IMR-90 (cell line): ENCODE results near the gene SH2D6. TPM values are rescaled to one million over a fixed set of nuclear protein-coding genes. Genes with fewer than 3 reads are reported as not detected.
A peak's percentile ranks its signal among the peaks of the same experiment; 100 is the strongest.

ENCODE experiments used
- ATAC-seq: fragments of 200-7000 bp; cut with Tn5 transposase; 2 replicates; pipeline ENCODE4 v1.9.1; 2020; ENCODE audit warnings: low read depth, mild to moderate bottlenecking, moderate library complexity
- BruUV-seq: library from RNA; stranded (reverse); fragments of 400-500 nt; replicated peaks from 2 replicates; lab custom pipeline; 2021; lab: Mats Ljungman, UMichigan
- CTCF ChIA-PET: fragments of 300-600 bp; formaldehyde crosslinking; extraction: SDS; loops from one replicate; lab custom pipeline; 2021; ENCODE audit warnings: antibody characterized with exemption; lab: Yijun Ruan, JAX
- POLR2A ChIA-PET: fragments of 300-600 bp; sonication (Branson Sonifier 250); formaldehyde crosslinking; loops from one replicate; lab custom pipeline; 2022; ENCODE audit warnings: antibody characterized with exemption; ENCODE audit not compliant: unreplicated experiment; lab: Charles Lee
- DNase-seq: peaks from one replicate; pipeline ENCODE4 v3.0.0; 2013
- H2AFZ ChIP-seq: replicated peaks from 2 replicates; pipeline ENCODE3; 2013; ENCODE audit warnings: low read length, mild to moderate bottlenecking; ENCODE audit not compliant: poor library complexity
- H2AK5ac ChIP-seq: 2 replicates; pipeline ENCODE4 v1.6.1; 2013; ENCODE audit warnings: low read depth, low read length, inconsistent platforms
- H2AK9ac ChIP-seq: replicated peaks from 2 replicates; pipeline ENCODE3; 2013; ENCODE audit warnings: mild to moderate bottlenecking, low read depth, low read length, moderate library complexity; ENCODE audit not compliant: poor library complexity
- H2BK120ac ChIP-seq: 2 replicates; pipeline ENCODE4 v1.6.1; 2013; ENCODE audit warnings: low read depth, low read length, inconsistent platforms
- H2BK15ac ChIP-seq: 3 replicates; pipeline ENCODE4 v1.6.1; 2013; ENCODE audit warnings: low read depth, low read length, inconsistent platforms
- H2BK20ac ChIP-seq: 2 replicates; pipeline ENCODE4 v1.6.1; 2013; ENCODE audit warnings: low read depth, mild to moderate bottlenecking, inconsistent platforms, low read length, moderate library complexity
- H2BK5ac ChIP-seq: 2 replicates; pipeline ENCODE4 v1.6.1; 2013; ENCODE audit warnings: mild to moderate bottlenecking, low read depth, low read length, inconsistent platforms; ENCODE audit not compliant: poor library complexity, severe bottlenecking
- H3K14ac ChIP-seq: replicated peaks from 2 replicates; pipeline ENCODE4 v1.6.1; 2013; ENCODE audit warnings: low read depth, low read length, inconsistent platforms
- H3K18ac ChIP-seq: 2 replicates; pipeline ENCODE4 v1.6.1; 2013; ENCODE audit warnings: low read depth, low read length, control low read depth
- H3K23ac ChIP-seq: 2 replicates; pipeline ENCODE4 v1.6.1; 2013; ENCODE audit warnings: low read depth, low read length, inconsistent platforms
- H3K27ac ChIP-seq: 2 replicates; pipeline ENCODE4 v1.5.1; 2013; ENCODE audit warnings: mild to moderate bottlenecking, control low read depth, low read length; ENCODE audit not compliant: insufficient read depth
- H3K27me3 ChIP-seq: 2 replicates; pipeline ENCODE4 v1.6.1; 2013; ENCODE audit warnings: low read length; ENCODE audit not compliant: control insufficient read depth, insufficient read depth
- H3K36me3 ChIP-seq: 2 replicates; pipeline ENCODE4 v1.6.1; 2013; ENCODE audit warnings: low read length, mixed read lengths; ENCODE audit not compliant: control insufficient read depth, insufficient read depth
- H3K4ac ChIP-seq: 2 replicates; pipeline ENCODE4 v1.6.1; 2013; ENCODE audit warnings: low read depth, low read length, inconsistent platforms
- H3K4me1 ChIP-seq: 2 replicates; pipeline ENCODE4 v1.6.1; 2013; ENCODE audit warnings: low read length, mixed read lengths; ENCODE audit not compliant: control insufficient read depth, insufficient read depth
- H3K4me2 ChIP-seq: 2 replicates; pipeline ENCODE4 v1.6.1; 2013; ENCODE audit warnings: low read depth, mild to moderate bottlenecking, control low read depth, low read length, moderate library complexity
- H3K4me3 ChIP-seq: 2 replicates; pipeline ENCODE4 v1.5.1; 2013; ENCODE audit warnings: low read depth, mild to moderate bottlenecking, control low read depth, low read length, moderate library complexity; ENCODE audit not compliant: insufficient read depth
- H3K56ac ChIP-seq: 2 replicates; pipeline ENCODE4 v1.6.1; 2013; ENCODE audit warnings: low read length, inconsistent platforms; ENCODE audit not compliant: insufficient read depth; ENCODE audit errors: extremely low read depth
- H3K79me1 ChIP-seq, 2 experiments: 2 replicates each; pipeline ENCODE4 v1.6.1; 2013; ENCODE audit warnings: low read length in 2 of 2, inconsistent platforms in 1 of 2, low read depth in 1 of 2
- H3K9ac ChIP-seq: 2 replicates; pipeline ENCODE4 v1.6.1; 2013; ENCODE audit warnings: low read depth, low read length, control low read depth
- H3K9me1 ChIP-seq: 2 replicates; pipeline ENCODE4 v1.6.1; 2013; ENCODE audit warnings: low read length, inconsistent platforms; ENCODE audit not compliant: insufficient read depth
- H3K9me3 ChIP-seq: 2 replicates; pipeline ENCODE4 v1.6.1; 2013; ENCODE audit warnings: low read length; ENCODE audit not compliant: control insufficient read depth, insufficient read depth
- H4K20me1 ChIP-seq: 2 replicates; pipeline ENCODE4 v1.6.1; 2013; ENCODE audit warnings: low read length, inconsistent platforms; ENCODE audit not compliant: insufficient read depth
- H4K5ac ChIP-seq: 2 replicates; pipeline ENCODE4 v1.6.1; 2013; ENCODE audit warnings: mild to moderate bottlenecking, low read depth, low read length, control low read depth
- H4K8ac ChIP-seq, 2 experiments: 2 replicates each; pipeline ENCODE4 v1.6.1; 2013; ENCODE audit warnings: low read depth in 2 of 2, low read length in 2 of 2, control low read depth in 1 of 2, inconsistent platforms in 1 of 2
- H4K91ac ChIP-seq: 2 replicates; pipeline ENCODE4 v1.6.1; 2013; ENCODE audit warnings: low read depth, low read length, inconsistent platforms; ENCODE audit not compliant: insufficient read depth
- BHLHE40 ChIP-seq: fragments of 150-350 bp; IDR thresholded peaks from 2 replicates; pipeline ENCODE4 v1.6.1; 2016; ENCODE audit warnings: mild to moderate bottlenecking, low read depth, low read length
- CHD1 ChIP-seq: IDR thresholded peaks from 2 replicates; pipeline ENCODE4 v1.6.1; 2012; ENCODE audit warnings: low read depth, low read length, improper control_type of control experiment
- FOS ChIP-seq: fragments of 150-350 bp; IDR thresholded peaks from 2 replicates; pipeline ENCODE4 v1.6.1; 2016; ENCODE audit warnings: low read depth, low read length
- MAFK ChIP-seq: IDR thresholded peaks from 2 replicates; pipeline ENCODE4 v1.6.1; 2012; ENCODE audit warnings: low read depth, low read length, improper control_type of control experiment
- MAZ ChIP-seq: IDR thresholded peaks from 2 replicates; pipeline ENCODE4 v1.6.1; 2012; ENCODE audit warnings: low read depth, mild to moderate bottlenecking, low read length, improper control_type of control experiment, moderate library complexity, borderline replicate concordance
- NFE2L2 ChIP-seq: fragments of 150-350 bp; IDR thresholded peaks from 2 replicates; pipeline ENCODE4 v1.6.1; 2016; ENCODE audit warnings: low read depth, mild to moderate bottlenecking, low read length
- RAD21 ChIP-seq: IDR thresholded peaks from 2 replicates; pipeline ENCODE4 v1.6.1; 2012; ENCODE audit warnings: low read length, improper control_type of control experiment
- RCOR1 ChIP-seq: IDR thresholded peaks from 2 replicates; pipeline ENCODE4 v1.6.1; 2012; ENCODE audit warnings: mild to moderate bottlenecking, low read length, improper control_type of control experiment; ENCODE audit not compliant: insufficient replicate concordance
- RFX5 ChIP-seq: IDR thresholded peaks from 2 replicates; pipeline ENCODE4 v1.8.0; 2012; ENCODE audit warnings: low read depth, mild to moderate bottlenecking, low read length, moderate library complexity
- SMC3 ChIP-seq: fragments of 150-350 bp; IDR thresholded peaks from 2 replicates; pipeline ENCODE4 v1.6.1; 2016; ENCODE audit warnings: low read depth, mild to moderate bottlenecking, antibody characterized with exemption, low read length, moderate library complexity
- WGBS, 2 experiments: methylation state at CpG; one replicate each; pipeline versions ENCODE4 v1.1.5 to v1.1.7; 2013; ENCODE audit warnings: missing lambda C conversion rate in 2 of 2; ENCODE audit not compliant: insufficient read length in 1 of 2; ENCODE audit errors: extremely low coverage in 2 of 2; 5-methylcytosine and 5-hydroxymethylcytosine counted together
- dilution Hi-C: fragments of 300-500 bp; cut with HindIII; formaldehyde crosslinking; loops from one replicate; pipeline ENCODE4 v1.14.3; 2018; ENCODE audit warnings: low sequenced_read_pairs; ENCODE audit not compliant: unreplicated experiment
- in situ Hi-C: fragments of 300-500 bp; cut with MboI; formaldehyde crosslinking; loops from 3 replicates; pipeline ENCODE4 v1.14.3; 2019; ENCODE audit warnings: low sequenced_read_pairs, inconsistent platforms, mixed read lengths
- intact Hi-C: fragments of 100-400 bp; cut with micrococcal nuclease; formaldehyde crosslinking; loops from 2 replicates; pipeline ENCODE4 v1.10.0; 2022
- polyA plus RNA-seq, 3 experiments: library from polyadenylated mRNA; depleted of rRNA; stranded (reverse); fragments of >200 nt; gene quantifications; 2 replicates each; pipeline ENCODE4 v1.2.3, GENCODE V29; 2012; ENCODE audit warnings: low replicate concordance in 1 of 3
- total RNA-seq: library from RNA; depleted of rRNA; stranded (reverse); fragments of >200 nt; gene quantifications from 2 replicates; pipeline ENCODE4 v1.2.3, GENCODE V29; 2012
- TF ChIP-seq, protein P1 (sequence below): fragments of 150-350 bp; IDR thresholded peaks from 2 replicates; pipeline ENCODE4 v1.6.1; 2017; ENCODE audit warnings: mild to moderate bottlenecking, antibody characterized with exemption, low read length, low read depth
- TF ChIP-seq, protein P2 (sequence below): fragments of 150-350 bp; IDR thresholded peaks from 2 replicates; pipeline ENCODE4 v1.6.1; 2016; ENCODE audit warnings: low read depth, mild to moderate bottlenecking, low read length, moderate library complexity, borderline replicate concordance

Gene SH2D6
- total and polyA plus RNA-seq, 2 of the 4 experiments (the other 2 are of a cell fraction): 0.32 to 0.36 TPM

DNA sequence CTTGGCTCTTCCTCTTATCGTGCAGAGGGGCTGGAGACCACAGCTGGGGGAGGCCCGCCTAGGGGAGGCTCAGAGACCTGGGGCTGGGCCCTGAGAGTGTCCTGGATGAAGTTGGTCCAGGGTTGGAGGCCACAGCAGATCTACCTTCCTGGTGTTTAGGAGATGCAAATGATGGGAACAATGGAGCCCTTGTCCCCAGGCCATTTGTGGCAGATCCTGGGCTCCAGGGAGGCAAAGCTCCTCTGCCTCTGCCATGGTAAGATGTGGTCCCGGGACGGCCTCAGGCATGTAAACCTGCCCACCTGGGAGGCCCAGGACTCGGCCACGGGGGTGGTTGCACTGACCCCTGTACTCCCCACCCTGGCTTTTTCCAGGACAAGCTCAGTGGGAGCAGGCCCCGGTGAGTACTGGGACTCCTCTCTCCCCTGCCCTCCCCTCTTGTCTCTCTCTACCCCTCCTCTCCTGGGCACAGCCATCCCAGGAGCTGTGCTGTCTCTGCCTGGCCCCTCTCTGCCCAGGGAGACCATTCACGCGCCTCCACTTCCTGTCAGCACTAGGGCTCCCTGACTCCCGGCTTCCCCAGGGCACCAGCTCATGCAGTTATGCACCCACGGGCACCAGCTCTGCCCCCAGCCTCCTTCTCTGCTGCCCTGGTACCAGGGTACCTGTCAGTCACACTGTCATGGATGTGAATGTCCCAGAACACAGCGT, 10.9 kb downstream of the SH2D6 start:
- Histone ChIP-seq H3K9me1 (no peaks in the 10 kb centered on the region; the same call in 1 of the 2 replicates), H2AFZ (peak overlapping the region; percentile 66), H2AK9ac (no peak overlapping the region), H3K27me3 (no peaks in the 10 kb centered on the region), H3K18ac (no peak overlapping the region), H3K36me3 (no peaks in the 10 kb centered on the region), H3K4me2 (no peak overlapping the region), H3K27ac (no peak overlapping the region), H3K56ac (no peak overlapping the region), H2BK5ac (no peak overlapping the region), H3K4me1 (peaks cover 16% of the 10 kb centered on the region), H3K9ac (no peak overlapping the region), H4K5ac (no peak overlapping the region), H2BK120ac (peak overlapping the region; percentile 6; the same call in 1 of the 2 replicates), H2BK15ac (no peak overlapping the region), H3K23ac (no peak overlapping the region), H3K9me3 (no peaks in the 10 kb centered on the region), H3K14ac (no peak overlapping the region), H3K4ac (peak overlapping the region; percentile 15; the same call in 1 of the 2 replicates), H3K79me1 (no peaks in the 10 kb centered on the region), H2AK5ac (peak overlapping the region; percentile 63; the same call in 1 of the 2 replicates), H2BK20ac (no peak overlapping the region), H4K8ac (0 out of 4 replicates have a peak overlapping the region, but pooled peaks of 1 of the 2 experiments have one; percentile 33), H3K4me3 (no peak overlapping the region), H4K20me1 (no peaks in the 10 kb centered on the region), H4K91ac (peak overlapping the region; percentile 48; the same call in 1 of the 2 replicates)
- CTCF ChIA-PET: interaction anchor here (2.5 kb wide), 1 partner anchor 110 kb away, joined by 7 read pairs; the partner anchor contains the start of gene MAT2A
- POLR2A ChIA-PET: interaction anchor here (1.1 to 2.7 kb wide), 2 partner anchors 9 to 110 kb away, joined by 7 to 17 read pairs; partner anchors contain the start of gene MAT2A
- dilution Hi-C loops: no loop called here
- no peak for ATAC-seq
- TF ChIP-seq BHLHE40 (no peak), FOS (no peak), RAD21 (no peak), SMC3 (no peak), MAFK (no peak), RFX5 (no peak), RCOR1 (no peak), MAZ (no peak), NFE2L2 (no peak), CHD1 (no peak)
- TF ChIP-seq, protein P1, sequence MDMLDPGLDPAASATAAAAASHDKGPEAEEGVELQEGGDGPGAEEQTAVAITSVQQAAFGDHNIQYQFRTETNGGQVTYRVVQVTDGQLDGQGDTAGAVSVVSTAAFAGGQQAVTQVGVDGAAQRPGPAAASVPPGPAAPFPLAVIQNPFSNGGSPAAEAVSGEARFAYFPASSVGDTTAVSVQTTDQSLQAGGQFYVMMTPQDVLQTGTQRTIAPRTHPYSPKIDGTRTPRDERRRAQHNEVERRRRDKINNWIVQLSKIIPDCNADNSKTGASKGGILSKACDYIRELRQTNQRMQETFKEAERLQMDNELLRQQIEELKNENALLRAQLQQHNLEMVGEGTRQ: no peak
- TF ChIP-seq, protein P2, sequence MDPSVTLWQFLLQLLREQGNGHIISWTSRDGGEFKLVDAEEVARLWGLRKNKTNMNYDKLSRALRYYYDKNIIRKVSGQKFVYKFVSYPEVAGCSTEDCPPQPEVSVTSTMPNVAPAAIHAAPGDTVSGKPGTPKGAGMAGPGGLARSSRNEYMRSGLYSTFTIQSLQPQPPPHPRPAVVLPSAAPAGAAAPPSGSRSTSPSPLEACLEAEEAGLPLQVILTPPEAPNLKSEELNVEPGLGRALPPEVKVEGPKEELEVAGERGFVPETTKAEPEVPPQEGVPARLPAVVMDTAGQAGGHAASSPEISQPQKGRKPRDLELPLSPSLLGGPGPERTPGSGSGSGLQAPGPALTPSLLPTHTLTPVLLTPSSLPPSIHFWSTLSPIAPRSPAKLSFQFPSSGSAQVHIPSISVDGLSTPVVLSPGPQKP: no peak
- BruUV-seq: no TSS peak
- intact Hi-C loops: no loop called here
- DNase-seq: no peak
- 83% methylated on average over 5 of the region's 12 CpGs; no CpG with 5 or more reads in 1 of the 2 experiments for WGBS, 2 experiments
- in situ Hi-C loops: no loop called here
